GM23338 (cell line): Measurements from ENCODE around the gene CPNE1. TPM values are rescaled to one million over a fixed set of nuclear protein-coding genes. Genes with fewer than 3 reads are reported as not detected.

Experiments used
- ATAC-seq: fragments of 200-7000 bp; cut with Tn5 transposase; 3 replicates; pipeline ENCODE4 v1.9.1; 2020
- DNase-seq: peaks from one replicate; pipeline ENCODE4 v3.0.0-alpha.2; 2015; ENCODE audit warnings: low spot score
- H2AFZ ChIP-seq: fragments of 200-600 bp; sonication (generic); 2 replicates; pipeline ENCODE4 v1.8.0; 2016; ENCODE audit warnings: antibody characterized with exemption, mild to moderate bottlenecking, moderate library complexity
- H3F3A ChIP-seq: fragments of 200-600 bp; sonication (generic); replicated peaks from 2 replicates; pipeline ENCODE4 v1.8.0; 2017; ENCODE audit warnings: antibody characterized with exemption, mixed run types, low read depth
- H3K27ac ChIP-seq: fragments of 200-600 bp; sonication (generic); 2 replicates; pipeline ENCODE4 v1.6.1; 2016; ENCODE audit warnings: low read depth
- H3K27me3 ChIP-seq: fragments of 200-600 bp; sonication (generic); 2 replicates; pipeline ENCODE4 v1.8.0; 2016; ENCODE audit warnings: mild to moderate bottlenecking, mixed run types, moderate library complexity; ENCODE audit not compliant: insufficient read depth
- H3K36me3 ChIP-seq: fragments of 200-600 bp; sonication (generic); 2 replicates; pipeline ENCODE4 v1.8.0; 2016; ENCODE audit warnings: mild to moderate bottlenecking; ENCODE audit not compliant: insufficient read depth
- H3K4me1 ChIP-seq: fragments of 200-600 bp; sonication (generic); 2 replicates; pipeline ENCODE4 v1.8.0; 2016; ENCODE audit warnings: mild to moderate bottlenecking, moderate library complexity; ENCODE audit not compliant: insufficient read depth
- H3K4me2 ChIP-seq: fragments of 200-600 bp; sonication (generic); 2 replicates; pipeline ENCODE4 v1.7.1; 2017; ENCODE audit warnings: mixed run types
- H3K4me3 ChIP-seq: fragments of 200-600 bp; sonication (generic); 2 replicates; pipeline ENCODE4 v1.6.1; 2016; ENCODE audit warnings: mixed run types
- H3K79me2 ChIP-seq: fragments of 200-600 bp; sonication (generic); replicated peaks from 2 replicates; pipeline ENCODE4 v1.8.0; 2017; ENCODE audit warnings: mild to moderate bottlenecking; ENCODE audit not compliant: insufficient read depth
- H3K9me2 ChIP-seq: fragments of 200-600 bp; sonication (generic); 2 replicates; pipeline ENCODE4 v1.8.0; 2017; ENCODE audit not compliant: insufficient read depth
- H4K20me1 ChIP-seq: fragments of 200-600 bp; sonication (generic); replicated peaks from 2 replicates; pipeline ENCODE4 v1.8.0; 2017; ENCODE audit warnings: mild to moderate bottlenecking; ENCODE audit not compliant: insufficient read depth
- H3K27ac Mint-ChIP-seq: 2 replicates; pipeline ENCODE4 v1.8.0; 2020; ENCODE audit warnings: inconsistent platforms, mild to moderate bottlenecking, moderate library complexity, mixed read lengths
- H3K27me3 Mint-ChIP-seq: 3 replicates; pipeline ENCODE4 v1.8.0; 2022; ENCODE audit warnings: low read depth, mild to moderate bottlenecking, moderate library complexity, mixed read lengths, inconsistent platforms; ENCODE audit not compliant: insufficient read depth, poor library complexity
- H3K36me3 Mint-ChIP-seq: 3 replicates; pipeline ENCODE4 v1.8.0; 2021; ENCODE audit warnings: low read depth, mild to moderate bottlenecking, inconsistent platforms, moderate library complexity, mixed read lengths
- H3K4me1 Mint-ChIP-seq: 3 replicates; pipeline ENCODE4 v1.8.0; 2020; ENCODE audit warnings: mild to moderate bottlenecking, inconsistent platforms, mixed read lengths
- H3K4me3 Mint-ChIP-seq: 3 replicates; pipeline ENCODE4 v1.8.0; 2021; ENCODE audit warnings: moderate library complexity, mild to moderate bottlenecking, inconsistent platforms, mixed read lengths
- H3K9me3 Mint-ChIP-seq: 3 replicates; pipeline ENCODE4 v1.8.0; 2020; ENCODE audit warnings: moderate library complexity, mild to moderate bottlenecking, inconsistent platforms, mixed read lengths
- CREB1 ChIP-seq: fragments of 250-450 bp; sonication (Bioruptor Pico); IDR thresholded peaks from 2 replicates; pipeline ENCODE4 v1.5.0; 2020; ENCODE audit warnings: low read depth, mild to moderate bottlenecking, moderate library complexity
- EZH2 ChIP-seq: fragments of 200-600 bp; sonication (generic); IDR thresholded peaks from one replicate; pipeline ENCODE4 v1.8.0; 2017; ENCODE audit warnings: antibody characterized with exemption, mild to moderate bottlenecking, low read depth; ENCODE audit not compliant: unreplicated experiment
- EZH2phosphoT487 ChIP-seq: fragments of 200-600 bp; sonication (generic); IDR thresholded peaks from one replicate; pipeline ENCODE4 v1.8.1; 2018; ENCODE audit warnings: antibody characterized with exemption; ENCODE audit not compliant: unreplicated experiment
- JUNB ChIP-seq: IDR thresholded peaks from one replicate; pipeline ENCODE4 v1.6.1; 2016; ENCODE audit warnings: antibody characterized with exemption; ENCODE audit not compliant: unreplicated experiment
- NANOG ChIP-seq: IDR thresholded peaks from 2 replicates; pipeline ENCODE4 v1.6.1; 2016; ENCODE audit warnings: antibody characterized with exemption, borderline replicate concordance
- POLR2AphosphoS5 ChIP-seq: IDR thresholded peaks from 2 replicates; pipeline ENCODE4 v1.6.1; 2016; ENCODE audit warnings: antibody characterized with exemption, low read depth
- REST ChIP-seq: IDR thresholded peaks from one replicate; pipeline ENCODE4 v1.6.1; 2018; ENCODE audit warnings: antibody characterized with exemption; ENCODE audit not compliant: unreplicated experiment
- STAT1 ChIP-seq: IDR thresholded peaks from one replicate; pipeline ENCODE4 v1.6.1; 2016; ENCODE audit warnings: antibody characterized with exemption; ENCODE audit not compliant: unreplicated experiment
- ZNF114 ChIP-seq: fragments of 250-450 bp; sonication (Bioruptor Pico); IDR thresholded peaks from 2 replicates; pipeline ENCODE4 v1.5.0; 2020; ENCODE audit warnings: mild to moderate bottlenecking, moderate library complexity
- ZNF331 ChIP-seq: fragments of 250-450 bp; sonication (Bioruptor Pico); IDR thresholded peaks from 2 replicates; pipeline ENCODE4 v1.5.0; 2020; ENCODE audit warnings: low read depth, mild to moderate bottlenecking, moderate library complexity
- ZNF462 ChIP-seq: fragments of 250-450 bp; sonication (Bioruptor Pico); IDR thresholded peaks from 2 replicates; pipeline ENCODE4 v1.5.0; 2020; ENCODE audit warnings: mild to moderate bottlenecking, moderate library complexity
- polyA plus RNA-seq: library from polyadenylated mRNA; unstranded; fragments of >200 nt; fragmentation: Nextera tagmentation; extraction: Ambion mirVana; gene quantifications from 2 replicates; pipeline ENCODE4 v1.2.1, GENCODE V29; 2016
- total RNA-seq: library from RNA; depleted of rRNA; stranded (reverse); fragments of >200 nt; shearing (Covaris generic); gene quantifications from 2 replicates; pipeline ENCODE4 v1.2.3, GENCODE V29; 2014
- TF ChIP-seq, protein P1 (sequence below), 2 experiments: fragments of 200-600 bp in 1 of 2; sonication (generic) in 1 of 2; conservative IDR thresholded peaks; 2 replicates each; pipeline versions ENCODE4 v1.5.1 to v1.6.1; 2016 to 2017; ENCODE audit warnings: antibody characterized with exemption in 2 of 2, low read depth in 2 of 2, mild to moderate bottlenecking in 2 of 2, moderate library complexity in 1 of 2
- TF ChIP-seq, protein P2 (sequence below): IDR thresholded peaks from 2 replicates; pipeline ENCODE4 v1.6.1; 2016; ENCODE audit warnings: antibody characterized with exemption

Gene CPNE1
- total and polyA plus RNA-seq, 2 experiments from 2014 or later: 189 to 196 TPM

DNA sequence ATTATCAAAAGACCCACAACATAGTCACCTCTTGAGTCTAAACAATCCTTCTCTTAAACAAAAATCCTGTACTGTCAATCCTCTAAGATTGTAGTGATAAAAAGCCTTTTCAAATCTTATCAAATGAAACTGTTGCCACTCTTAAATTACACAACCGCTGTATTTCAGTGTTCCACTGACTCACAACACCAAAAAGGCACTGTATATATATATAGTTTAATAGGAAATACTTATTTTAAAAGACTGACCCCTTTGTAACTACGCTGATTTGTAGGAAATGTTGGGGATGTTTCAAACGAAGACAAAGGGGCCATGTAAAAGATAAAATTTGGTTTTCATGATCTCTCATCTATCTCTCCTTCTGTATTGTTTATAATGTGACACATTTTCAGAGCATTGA, 14.1 kb downstream of the CPNE1 start:
- peaks cover 86% of the 10 kb centered on the region for H4K20me1 ChIP-seq
- Mint-ChIP-seq H3K27ac (no peak overlapping the region), H3K36me3 (peaks cover 6% of the 10 kb centered on the region; the same call in 2 of the 3 replicates)

More for the DNA sequence above, 14.1 kb downstream of the CPNE1 start:
- Histone ChIP-seq H3F3A (0 out of 2 replicates have a peak, but pooled peaks cover 5% of the 10 kb centered on the region), H3K4me2 (no peak overlapping the region), H3K27me3 (no peaks in the 10 kb centered on the region), H3K9me2 (no peaks in the 10 kb centered on the region), H3K36me3 (peaks cover 11% of the 10 kb centered on the region), H2AFZ (no peak overlapping the region), H3K27ac (no peak overlapping the region), H3K4me3 (no peak overlapping the region), H3K4me1 (no peaks in the 10 kb centered on the region; the same call in 1 of the 2 replicates), H3K79me2 (peaks cover 99% of the 10 kb centered on the region)
- no peaks in the 10 kb centered on the region for H3K9me3 Mint-ChIP-seq
- DNase-seq (no peak), ATAC-seq (no peak)
- no peaks in the 10 kb centered on the region for H3K27me3 Mint-ChIP-seq
- no peak overlapping the region for H3K4me3 Mint-ChIP-seq
- TF ChIP-seq ZNF114 (CRISPR knock-in tag) (no peak), REST (no peak), STAT1 (no peak), ZNF462 (CRISPR knock-in tag) (no peak), EZH2phosphoT487 (no peak), POLR2AphosphoS5 (no peak), CREB1 (CRISPR knock-in tag) (no peak), NANOG (no peak), EZH2 (no peak), ZNF331 (no peak), JUNB (no peak)
- TF ChIP-seq, protein P1, sequence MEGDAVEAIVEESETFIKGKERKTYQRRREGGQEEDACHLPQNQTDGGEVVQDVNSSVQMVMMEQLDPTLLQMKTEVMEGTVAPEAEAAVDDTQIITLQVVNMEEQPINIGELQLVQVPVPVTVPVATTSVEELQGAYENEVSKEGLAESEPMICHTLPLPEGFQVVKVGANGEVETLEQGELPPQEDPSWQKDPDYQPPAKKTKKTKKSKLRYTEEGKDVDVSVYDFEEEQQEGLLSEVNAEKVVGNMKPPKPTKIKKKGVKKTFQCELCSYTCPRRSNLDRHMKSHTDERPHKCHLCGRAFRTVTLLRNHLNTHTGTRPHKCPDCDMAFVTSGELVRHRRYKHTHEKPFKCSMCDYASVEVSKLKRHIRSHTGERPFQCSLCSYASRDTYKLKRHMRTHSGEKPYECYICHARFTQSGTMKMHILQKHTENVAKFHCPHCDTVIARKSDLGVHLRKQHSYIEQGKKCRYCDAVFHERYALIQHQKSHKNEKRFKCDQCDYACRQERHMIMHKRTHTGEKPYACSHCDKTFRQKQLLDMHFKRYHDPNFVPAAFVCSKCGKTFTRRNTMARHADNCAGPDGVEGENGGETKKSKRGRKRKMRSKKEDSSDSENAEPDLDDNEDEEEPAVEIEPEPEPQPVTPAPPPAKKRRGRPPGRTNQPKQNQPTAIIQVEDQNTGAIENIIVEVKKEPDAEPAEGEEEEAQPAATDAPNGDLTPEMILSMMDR (conservative IDR thresholded peaks at IDR 0.05; ENCODE audit: low read depth in 2 of 2): no peak
- TF ChIP-seq, protein P2, sequence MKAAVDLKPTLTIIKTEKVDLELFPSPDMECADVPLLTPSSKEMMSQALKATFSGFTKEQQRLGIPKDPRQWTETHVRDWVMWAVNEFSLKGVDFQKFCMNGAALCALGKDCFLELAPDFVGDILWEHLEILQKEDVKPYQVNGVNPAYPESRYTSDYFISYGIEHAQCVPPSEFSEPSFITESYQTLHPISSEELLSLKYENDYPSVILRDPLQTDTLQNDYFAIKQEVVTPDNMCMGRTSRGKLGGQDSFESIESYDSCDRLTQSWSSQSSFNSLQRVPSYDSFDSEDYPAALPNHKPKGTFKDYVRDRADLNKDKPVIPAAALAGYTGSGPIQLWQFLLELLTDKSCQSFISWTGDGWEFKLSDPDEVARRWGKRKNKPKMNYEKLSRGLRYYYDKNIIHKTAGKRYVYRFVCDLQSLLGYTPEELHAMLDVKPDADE: no peak
- H3K4me1 Mint-ChIP-seq: peaks cover under 1% of the 10 kb centered on the region; the same call in 1 of the 3 replicates
